ELR (cell line): Measurements from ENCODE around the gene SAP30BP.
A peak's percentile ranks its signal among the peaks of the same experiment; 100 is the strongest.

Experiments
- DNase-seq: peaks from one replicate; pipeline ENCODE4 v3.0.0-alpha.2; 2015; ENCODE audit warnings: low read depth

Gene SAP30BP

DNA sequence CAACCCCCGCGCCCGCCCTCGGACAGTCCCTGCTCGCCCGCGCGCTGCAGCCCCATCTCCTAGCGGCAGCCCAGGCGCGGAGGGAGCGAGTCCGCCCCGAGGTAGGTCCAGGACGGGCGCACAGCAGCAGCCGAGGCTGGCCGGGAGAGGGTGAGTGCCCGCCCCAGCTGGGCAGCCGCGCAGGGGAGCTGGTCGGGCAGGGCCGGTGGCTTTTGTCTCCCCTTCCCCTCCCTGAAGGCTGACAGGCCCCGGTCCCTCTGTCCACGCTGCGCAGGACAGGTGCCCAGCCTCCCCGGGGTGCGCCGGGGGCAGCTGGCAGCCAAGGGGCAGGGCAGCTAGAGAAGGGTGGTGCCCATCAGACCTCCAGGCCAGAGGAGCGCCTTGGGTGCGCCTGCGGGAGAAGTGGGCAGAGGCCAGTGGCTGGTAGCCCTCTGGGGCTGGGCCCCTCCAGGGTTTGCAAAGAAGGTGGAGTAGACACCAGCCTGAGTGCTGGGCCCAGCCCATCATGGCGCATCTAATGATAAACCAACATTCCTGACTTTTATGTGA lies 54.4 kb downstream of the SAP30BP start:
- no peak for DNase-seq

GRCh38 chr17:75722076-75722475 lies 54.9 kb downstream of the SAP30BP start:
- DNase-seq: no peak

- DNase-seq: no peak
These were observed 55.5 kb downstream of the SAP30BP start for GRCh38 chr17:75722542-75723095.

- DNase-seq: peak; percentile 32
These were observed 56.2 kb downstream of the SAP30BP start for GRCh38 chr17:75723171-75723930.

GRCh38 chr17:75724016-75725003 lies 57.2 kb downstream of the SAP30BP start:
- no peak for DNase-seq

- DNase-seq: no peak
These were observed 58.4 kb downstream of the SAP30BP start for GRCh38 chr17:75725504-75725903.

DNA sequence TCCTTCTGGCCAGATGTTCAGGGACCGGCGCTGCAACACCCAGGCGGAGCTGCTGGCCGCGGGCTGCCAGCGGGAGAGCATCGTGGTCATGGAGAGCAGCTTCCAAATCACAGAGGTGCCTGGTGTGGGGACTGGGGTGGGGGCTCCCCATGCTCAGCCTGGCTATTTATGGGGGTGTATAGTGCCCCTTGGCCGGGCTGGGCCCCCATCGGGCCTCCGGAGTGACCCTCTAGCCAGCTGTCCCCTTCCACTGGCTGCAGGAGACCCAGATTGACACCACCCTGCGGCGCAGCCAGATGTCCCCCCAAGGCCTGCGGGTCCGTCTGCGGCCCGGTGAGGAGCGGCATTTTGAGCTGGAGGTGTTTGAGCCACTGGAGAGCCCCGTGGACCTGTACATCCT lies 60.3 kb downstream of the SAP30BP start:
- no peak for DNase-seq

DNA sequence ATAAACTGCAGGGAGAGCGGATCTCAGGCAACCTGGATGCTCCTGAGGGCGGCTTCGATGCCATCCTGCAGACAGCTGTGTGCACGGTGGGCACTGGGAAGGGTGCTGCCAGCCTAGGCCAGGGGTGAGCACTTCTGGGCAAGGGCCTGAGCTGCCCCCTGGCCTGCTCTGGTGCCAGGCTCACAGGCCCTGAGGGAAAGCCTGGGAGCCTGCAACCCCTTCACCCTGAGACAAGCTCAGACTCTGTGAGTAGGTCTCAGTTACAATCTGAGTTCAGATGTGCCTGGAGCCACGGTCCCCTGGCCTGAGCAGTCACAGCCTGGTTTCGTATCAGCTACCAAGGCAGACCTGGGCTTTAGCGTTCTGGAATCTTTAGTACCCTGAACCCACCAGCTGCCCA lies 62.2 kb downstream of the SAP30BP start:
- no peak for DNase-seq

DNA sequence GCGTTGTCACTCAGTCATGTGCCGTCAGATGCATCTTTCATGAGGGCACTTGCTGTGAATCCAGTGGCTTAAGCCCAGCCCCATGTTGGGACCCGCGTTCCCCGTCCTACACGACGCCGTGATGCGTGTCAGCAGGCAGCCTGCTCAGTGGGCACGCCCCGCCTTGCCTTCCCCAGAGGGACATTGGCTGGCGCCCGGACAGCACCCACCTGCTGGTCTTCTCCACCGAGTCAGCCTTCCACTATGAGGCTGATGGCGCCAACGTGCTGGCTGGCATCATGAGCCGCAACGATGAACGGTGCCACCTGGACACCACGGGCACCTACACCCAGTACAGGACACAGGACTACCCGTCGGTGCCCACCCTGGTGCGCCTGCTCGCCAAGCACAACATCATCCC lies 62.9 kb downstream of the SAP30BP start:
- no peak for DNase-seq

- DNase-seq: no peak
These were observed 64.1 kb downstream of the SAP30BP start for GRCh38 chr17:75731086-75731715.

GRCh38 chr17:75731716-75732498 lies 64.8 kb downstream of the SAP30BP start:
- DNase-seq: no peak

DNA sequence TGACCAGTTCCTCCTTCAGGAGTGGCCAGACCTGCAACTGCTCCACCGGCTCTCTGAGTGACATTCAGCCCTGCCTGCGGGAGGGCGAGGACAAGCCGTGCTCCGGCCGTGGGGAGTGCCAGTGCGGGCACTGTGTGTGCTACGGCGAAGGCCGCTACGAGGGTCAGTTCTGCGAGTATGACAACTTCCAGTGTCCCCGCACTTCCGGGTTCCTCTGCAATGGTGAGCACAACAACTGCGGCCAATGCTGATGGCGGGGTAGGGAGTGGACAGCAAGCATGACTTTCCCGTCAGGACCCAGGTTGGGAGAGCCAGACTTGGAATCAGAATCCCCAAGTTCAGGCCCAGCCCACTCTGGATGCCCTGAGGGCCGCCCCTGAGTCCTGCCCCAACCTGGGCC lies 66.3 kb downstream of the SAP30BP start:
- no peak for DNase-seq

DNA sequence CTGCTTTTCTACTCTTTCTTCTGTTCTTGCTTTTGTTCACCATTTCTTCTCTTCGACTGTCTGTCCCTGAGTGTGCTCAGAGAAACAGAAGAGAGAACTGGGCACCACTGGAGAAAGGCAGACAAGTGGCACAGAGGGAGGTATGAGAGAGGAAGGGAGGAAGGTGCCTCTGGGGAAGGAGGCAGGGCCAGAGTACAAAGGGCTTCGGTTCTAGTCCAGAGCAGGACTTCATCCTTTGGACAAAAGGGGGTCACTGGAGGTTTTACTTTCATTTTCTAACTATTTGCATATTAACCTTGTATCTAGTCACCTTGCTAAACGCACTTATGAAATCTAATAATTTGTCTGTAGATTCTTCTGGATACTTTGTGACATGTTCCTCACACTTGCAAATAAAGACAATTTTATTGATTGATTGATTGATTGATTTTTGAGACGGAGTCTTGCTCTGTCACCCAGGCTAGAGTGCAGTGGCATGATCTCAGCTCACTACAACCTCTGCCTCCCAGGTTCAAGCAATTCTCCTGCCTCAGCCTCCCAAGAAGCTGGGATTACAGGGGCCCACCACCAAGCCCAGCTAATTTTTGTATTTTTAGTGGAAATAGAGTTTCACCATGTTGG lies 67.6 kb downstream of the SAP30BP start:
- peak; percentile 31 for DNase-seq

DNA sequence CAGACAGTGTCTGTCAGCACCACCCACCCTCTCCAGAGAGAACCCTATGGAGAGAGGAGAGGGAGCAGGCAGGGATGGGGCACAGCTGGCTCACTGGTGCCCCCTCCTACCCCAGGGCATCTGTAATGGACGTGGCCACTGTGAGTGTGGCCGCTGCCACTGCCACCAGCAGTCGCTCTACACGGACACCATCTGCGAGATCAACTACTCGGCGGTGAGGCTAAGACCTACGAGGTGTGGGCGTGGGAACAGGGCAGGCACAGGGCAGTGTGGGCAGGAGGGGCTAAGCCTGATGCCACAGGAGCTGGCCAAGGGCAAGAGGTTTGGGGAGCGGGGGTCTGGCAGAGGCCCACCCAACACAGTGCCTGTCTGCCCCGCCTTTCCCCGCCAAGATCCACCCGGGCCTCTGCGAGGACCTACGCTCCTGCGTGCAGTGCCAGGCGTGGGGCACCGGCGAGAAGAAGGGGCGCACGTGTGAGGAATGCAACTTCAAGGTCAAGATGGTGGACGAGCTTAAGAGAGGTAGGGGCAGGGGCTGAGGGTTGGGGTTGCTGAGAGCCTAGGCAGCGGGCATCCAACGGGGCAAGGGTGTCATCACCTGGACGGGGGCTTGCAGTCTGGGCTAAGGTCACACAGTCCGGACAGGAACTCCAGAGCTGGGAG lies 69.2 kb downstream of the SAP30BP start:
- no peak for DNase-seq

- no peak for DNase-seq
These were observed 70.2 kb downstream of the SAP30BP start for GRCh38 chr17:75737133-75737962.

DNA sequence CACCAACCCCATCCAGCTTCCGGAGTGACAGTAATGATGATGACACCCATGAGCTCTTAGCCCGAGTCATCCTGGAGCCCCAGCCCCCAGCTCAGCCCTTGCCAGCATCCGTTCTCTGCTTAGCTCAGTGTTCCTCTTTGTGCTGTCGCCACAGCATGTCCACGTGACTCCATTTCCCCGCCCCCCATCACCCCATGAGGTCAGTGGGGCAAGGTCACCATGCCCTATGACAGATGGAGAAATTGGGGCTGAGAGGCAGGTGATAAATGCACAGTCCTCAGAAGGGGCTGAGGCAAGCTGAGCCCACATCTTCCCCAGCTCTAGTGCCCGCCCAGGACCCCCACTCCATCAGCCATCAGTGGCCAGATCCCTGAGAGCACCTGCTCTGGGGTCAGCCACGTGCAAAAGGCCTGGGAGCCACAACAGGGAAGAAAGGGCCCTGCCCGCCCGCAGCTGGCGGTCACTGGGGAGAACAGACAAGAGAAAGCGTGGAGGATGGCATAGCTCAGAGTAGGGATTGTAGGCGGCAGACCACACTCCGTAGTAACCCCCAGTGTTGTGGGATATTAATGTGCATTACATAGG lies 71.2 kb downstream of the SAP30BP start:
- DNase-seq: peak; percentile 42

DNA sequence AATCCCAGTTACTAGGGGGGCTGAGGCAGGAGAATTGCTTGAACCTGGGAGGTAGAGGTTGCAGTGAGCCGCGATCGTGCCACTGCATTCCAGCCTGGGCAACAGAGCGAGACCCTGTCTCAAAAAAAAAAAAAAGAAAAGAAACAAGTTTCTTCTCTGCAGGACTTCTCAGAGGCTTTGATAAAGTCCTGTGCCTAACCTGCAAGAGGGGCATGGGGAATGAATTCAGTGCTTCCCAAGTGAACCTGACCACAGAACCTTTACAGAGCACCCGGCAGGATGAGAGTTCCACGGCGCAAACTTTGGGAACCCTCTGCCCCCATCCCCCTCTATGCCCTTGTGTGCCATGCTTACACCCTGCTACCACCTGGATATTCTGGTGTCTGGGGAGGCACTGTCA lies 72.0 kb downstream of the SAP30BP start:
- DNase-seq: no peak

DNA sequence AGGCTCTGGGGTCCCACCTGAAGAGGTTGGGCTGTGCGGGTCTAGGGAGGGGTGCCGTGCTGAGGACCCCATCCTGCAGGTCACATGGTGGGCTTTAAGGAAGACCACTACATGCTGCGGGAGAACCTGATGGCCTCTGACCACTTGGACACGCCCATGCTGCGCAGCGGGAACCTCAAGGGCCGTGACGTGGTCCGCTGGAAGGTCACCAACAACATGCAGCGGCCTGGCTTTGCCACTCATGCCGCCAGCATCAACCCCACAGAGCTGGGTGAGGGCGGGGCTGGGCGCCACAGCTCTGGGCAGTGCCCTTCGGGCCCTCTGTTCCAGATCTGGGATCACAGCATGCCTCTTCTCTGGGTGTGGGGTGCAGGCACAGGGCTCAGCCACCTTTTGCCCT lies 72.7 kb downstream of the SAP30BP start:
- DNase-seq: no peak

DNA sequence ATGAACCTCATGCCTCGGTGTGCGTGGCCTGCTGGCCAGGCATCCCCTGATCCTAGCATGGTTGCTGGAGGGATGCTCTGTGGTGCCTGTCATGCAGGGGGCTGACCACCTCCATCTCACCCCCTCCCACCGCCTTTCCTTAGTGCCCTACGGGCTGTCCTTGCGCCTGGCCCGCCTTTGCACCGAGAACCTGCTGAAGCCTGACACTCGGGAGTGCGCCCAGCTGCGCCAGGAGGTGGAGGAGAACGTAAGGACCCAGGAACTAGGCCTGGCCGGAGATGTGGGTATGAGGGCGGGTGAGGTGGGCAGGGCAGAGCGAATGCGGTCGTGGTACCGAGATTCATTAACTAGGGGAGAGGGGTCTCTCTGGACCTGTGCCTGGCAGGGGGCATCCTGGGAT lies 73.1 kb downstream of the SAP30BP start:
- DNase-seq: no peak
